Loucy (cell line): ENCODE measurements around the gene RIMBP2.

Experiments
- CTCF ChIP-seq: fragments of 200-600 bp; sonication (generic); conservative IDR thresholded peaks from 2 replicates; pipeline ENCODE4 v1.5.1; 2014; ENCODE audit warnings: mild to moderate bottlenecking, antibody characterized with exemption, low read length
- EZH2phosphoT487 ChIP-seq: fragments of 200-600 bp; IDR thresholded peaks from 2 replicates; pipeline ENCODE4 v1.6.1; 2018; ENCODE audit warnings: antibody characterized with exemption, mild to moderate bottlenecking, moderate library complexity, borderline replicate concordance

GRCh38 chr12:130633771-130634170 lies 82.3 kb downstream of the RIMBP2 start:
- TF ChIP-seq EZH2phosphoT487 (no peak), CTCF (no peak)
